Sigmoid colon (tissue), 7 donors: ENCODE measurements around the gene PAGR1. TPM values are rescaled to one million over a fixed set of nuclear protein-coding genes. Genes with fewer than 3 reads are reported as not detected.

ENCODE experiments used
- DNase-seq: peaks from one replicate; pipeline ENCODE4 v3.0.0-alpha.2; 2019
- H3K27ac ChIP-seq, 4 donors: fragments of 200-600 bp; sonication (generic); one replicate each; pipeline ENCODE4 v1.5.1; 2016 to 2019; ENCODE audit warnings: mild to moderate bottlenecking in 1 of 4
- H3K27me3 ChIP-seq, 3 donors: fragments of 200-600 bp; sonication (generic); one replicate each; pipeline ENCODE4 v1.5.1; 2019; ENCODE audit warnings: mild to moderate bottlenecking in 1 of 3
- H3K36me3 ChIP-seq, 4 donors: fragments of 200-600 bp; sonication (generic); one replicate each; pipeline ENCODE4 v1.5.1; 2016 to 2019
- H3K4me1 ChIP-seq, 4 donors: fragments of 200-600 bp; sonication (generic); one replicate each; pipeline ENCODE4 v1.5.1; 2017 to 2019
- H3K4me3 ChIP-seq, 4 donors: fragments of 200-600 bp; sonication (generic); one replicate each; pipeline ENCODE4 v1.5.1; 2017 to 2019; ENCODE audit warnings: mild to moderate bottlenecking in 2 of 4, moderate library complexity in 1 of 4
- H3K9me3 ChIP-seq, 4 donors: fragments of 200-600 bp in 3 of 4; sonication (generic) in 3 of 4; one replicate each; pipeline versions ENCODE4 v1.5.1 to v1.6.1; 2013 to 2019
- EP300 ChIP-seq, 4 donors: sonication (generic); formaldehyde crosslinking; IDR thresholded peaks; one replicate each; pipeline ENCODE4 v1.6.1; 2017; ENCODE audit warnings: antibody characterized with exemption in 4 of 4
- POLR2A ChIP-seq, 2 donors: fragments of 450-650 bp; IDR thresholded peaks; one replicate each; pipeline ENCODE4 v1.6.1; 2016; ENCODE audit warnings: antibody characterized with exemption in 2 of 2, mild to moderate bottlenecking in 2 of 2, moderate library complexity in 2 of 2
- POLR2AphosphoS5 ChIP-seq, 4 donors: sonication (generic); formaldehyde crosslinking; IDR thresholded peaks; one replicate each; pipeline ENCODE4 v1.6.1; 2017; ENCODE audit warnings: antibody characterized with exemption in 4 of 4
- WGBS, 2 donors: extraction: QIAGEN DNeasy Blood & Tissue Kit; methylation state at CpG; one replicate each; pipeline ENCODE4 v1.1.7; 2013; 5-methylcytosine and 5-hydroxymethylcytosine counted together
- intact Hi-C: fragments of 100-400 bp; cut with DNase I; formaldehyde crosslinking; loops from one replicate; pipeline ENCODE4 v1.15.1; 2023
- polyA plus RNA-seq, 3 donors: library from polyadenylated mRNA; stranded (reverse); fragments of 200-250 nt; gene quantifications; one replicate each; pipeline ENCODE4 v1.2.3, GENCODE V29; 2013
- total RNA-seq, 4 donors: library from RNA; depleted of rRNA; stranded (reverse); fragments of >200 nt; gene quantifications; one replicate each; pipeline ENCODE4 v1.1.0, GENCODE V29; 2016
- TF ChIP-seq, protein P1 (sequence below), 4 experiments: fragments of 450-650 bp in 3 of 4; fragments of 200-600 bp in 1 of 4; IDR thresholded peaks; one replicate each; pipeline ENCODE4 v1.5.1; 2016 to 2019; ENCODE audit warnings: antibody characterized with exemption in 4 of 4, mild to moderate bottlenecking in 3 of 4, moderate library complexity in 2 of 4
- donor health status: healthy with polysubstance abuse.
- donor health status: Bipolar disorder and iron deficiency.
- donor health status: healthy.

Gene PAGR1
- total and polyA plus RNA-seq, 7 donors = 18.5 to 36.6 (median 25.9) TPM

DNA sequence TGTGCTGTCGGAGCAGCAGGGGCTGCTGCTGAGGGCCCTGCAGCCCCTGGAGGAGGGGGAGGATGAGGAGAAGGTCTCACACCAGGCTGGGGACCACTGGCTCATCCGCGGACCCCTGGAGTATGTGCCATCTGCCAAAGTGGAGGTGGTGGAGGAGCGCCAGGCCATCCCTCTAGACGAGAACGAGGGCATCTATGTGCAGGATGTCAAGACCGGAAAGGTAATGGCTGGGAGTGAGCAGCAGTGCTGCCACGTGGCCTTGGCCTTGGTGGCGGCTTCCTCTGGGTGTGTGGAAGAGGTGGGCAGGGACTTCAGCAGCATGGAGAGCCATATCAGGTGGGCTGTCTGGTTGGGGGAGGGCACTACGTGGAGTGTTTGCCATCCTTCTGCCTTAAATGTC lies 24.3 kb downstream of the PAGR1 start:
- intact Hi-C loops = loop anchor here (10.0 kb wide), 1 partner anchor 55 kb away; no protein-coding TSS in a partner anchor
- no peaks in the 10 kb centered on the region for H3K9me3 ChIP-seq
- no peak overlapping the region for H3K4me3 ChIP-seq
- H3K27ac ChIP-seq = no peak overlapping the region
- no peaks in the 10 kb centered on the region for H3K27me3 ChIP-seq
- TF ChIP-seq EP300 (IDR thresholded peaks at IDR 0.05) (no peak), POLR2AphosphoS5 (IDR thresholded peaks at IDR 0.05) (no peak), POLR2A (IDR thresholded peaks at IDR 0.05) (no peak)
- TF ChIP-seq, protein P1, sequence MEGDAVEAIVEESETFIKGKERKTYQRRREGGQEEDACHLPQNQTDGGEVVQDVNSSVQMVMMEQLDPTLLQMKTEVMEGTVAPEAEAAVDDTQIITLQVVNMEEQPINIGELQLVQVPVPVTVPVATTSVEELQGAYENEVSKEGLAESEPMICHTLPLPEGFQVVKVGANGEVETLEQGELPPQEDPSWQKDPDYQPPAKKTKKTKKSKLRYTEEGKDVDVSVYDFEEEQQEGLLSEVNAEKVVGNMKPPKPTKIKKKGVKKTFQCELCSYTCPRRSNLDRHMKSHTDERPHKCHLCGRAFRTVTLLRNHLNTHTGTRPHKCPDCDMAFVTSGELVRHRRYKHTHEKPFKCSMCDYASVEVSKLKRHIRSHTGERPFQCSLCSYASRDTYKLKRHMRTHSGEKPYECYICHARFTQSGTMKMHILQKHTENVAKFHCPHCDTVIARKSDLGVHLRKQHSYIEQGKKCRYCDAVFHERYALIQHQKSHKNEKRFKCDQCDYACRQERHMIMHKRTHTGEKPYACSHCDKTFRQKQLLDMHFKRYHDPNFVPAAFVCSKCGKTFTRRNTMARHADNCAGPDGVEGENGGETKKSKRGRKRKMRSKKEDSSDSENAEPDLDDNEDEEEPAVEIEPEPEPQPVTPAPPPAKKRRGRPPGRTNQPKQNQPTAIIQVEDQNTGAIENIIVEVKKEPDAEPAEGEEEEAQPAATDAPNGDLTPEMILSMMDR (IDR thresholded peaks at IDR 0.05) = no peak
- no peaks in the 10 kb centered on the region for H3K4me1 ChIP-seq
- 85 to 91% methylated on average over 10 of the region's 10 CpGs for WGBS, 2 donors
- DNase-seq = no peak
- peaks cover 29 to 98% (median 53%) of the 10 kb centered on the region in 4 donors for H3K36me3 ChIP-seq

DNA sequence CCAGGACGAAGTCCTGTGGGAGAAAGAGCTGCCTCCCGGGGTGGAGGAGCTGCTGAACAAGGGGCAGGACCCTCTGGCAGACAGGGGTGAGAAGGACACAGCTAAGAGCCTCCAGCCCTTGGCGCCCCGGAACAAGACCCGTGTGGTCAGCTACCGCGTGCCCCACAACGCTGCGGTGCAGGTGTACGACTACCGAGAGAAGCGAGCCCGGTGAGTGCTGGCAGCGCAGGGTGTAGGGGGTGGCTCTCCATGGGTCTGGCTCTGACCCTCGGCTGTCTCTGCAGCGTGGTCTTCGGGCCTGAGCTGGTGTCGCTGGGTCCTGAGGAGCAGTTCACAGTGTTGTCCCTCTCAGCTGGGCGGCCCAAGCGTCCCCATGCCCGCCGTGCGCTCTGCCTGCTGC lies 25.7 kb downstream of the PAGR1 start:
- Histone ChIP-seq H3K27me3 (no peaks in the 10 kb centered on the region), H3K9me3 (no peaks in the 10 kb centered on the region), H3K36me3 (peaks cover 25 to 98% (median 57%) of the 10 kb centered on the region in 4 donors), H3K27ac (no peak overlapping the region), H3K4me1 (no peaks in the 10 kb centered on the region), H3K4me3 (no peak overlapping the region)
- intact Hi-C loops = loop anchor here (10.0 kb wide), 1 partner anchor 57 kb away; no protein-coding TSS in a partner anchor
- TF ChIP-seq POLR2A (IDR thresholded peaks at IDR 0.05) (no peak), EP300 (IDR thresholded peaks at IDR 0.05) (no peak)
- 94 to 95% methylated on average over 23 of the region's 23 CpGs for WGBS, 2 donors
- no peak for DNase-seq

DNA sequence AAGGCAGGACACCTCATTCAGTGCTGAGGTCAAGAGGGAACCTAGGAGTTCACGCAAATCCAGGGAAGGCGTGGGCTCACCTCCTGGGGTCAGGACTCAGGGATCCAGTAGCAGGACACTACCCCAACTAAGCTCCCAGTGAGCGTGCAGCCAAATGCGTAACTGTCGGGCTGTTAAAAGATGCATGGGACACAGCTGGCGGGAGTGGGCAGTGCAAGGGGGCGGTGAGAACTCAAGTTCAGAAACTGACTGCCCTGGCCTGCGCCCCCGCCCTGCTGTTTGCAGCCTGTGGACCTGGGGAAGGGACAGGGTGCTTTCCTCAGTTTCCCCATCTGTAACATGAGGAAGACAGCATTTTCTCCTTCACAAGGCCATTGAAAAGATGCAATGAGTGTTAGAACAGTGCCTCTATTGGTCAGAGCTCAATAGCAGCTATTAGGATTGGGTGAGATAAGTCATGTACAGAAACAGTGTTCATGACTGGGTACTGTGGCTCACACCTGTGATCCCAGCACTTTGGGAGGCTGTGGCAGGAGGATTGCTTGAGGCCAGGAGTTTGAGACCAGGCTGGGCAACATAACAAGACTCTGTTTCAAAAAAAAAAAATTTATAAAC lies 26.9 kb downstream of the PAGR1 start:
- peaks cover 25 to 98% (median 59%) of the 10 kb centered on the region in 4 donors for H3K36me3 ChIP-seq
- intact Hi-C loops = loop anchor here (10.0 kb wide), 1 partner anchor 58 kb away; no protein-coding TSS in a partner anchor

DNA sequence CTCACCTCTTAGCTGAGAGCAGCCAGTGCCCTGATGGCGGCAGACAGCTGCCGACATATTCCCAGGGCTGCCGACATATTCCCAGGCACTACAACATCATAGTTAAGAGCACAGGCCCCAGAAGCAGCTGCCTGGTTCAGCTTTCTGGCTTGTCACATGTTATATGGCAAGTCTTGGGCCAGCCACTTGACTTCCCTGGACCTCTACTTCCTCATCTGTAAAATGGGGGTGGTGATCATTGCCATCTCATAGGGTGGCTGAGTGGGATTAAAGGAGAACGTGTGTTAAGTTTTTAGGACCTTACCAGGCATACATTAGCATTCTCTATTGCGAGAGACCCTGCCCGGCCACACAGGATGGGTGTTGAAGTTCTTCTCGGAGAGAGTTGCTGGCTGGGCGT lies 28.0 kb downstream of the PAGR1 start:
- Histone ChIP-seq H3K9me3 (no peaks in the 10 kb centered on the region), H3K4me3 (no peak overlapping the region), H3K27ac (peak overlapping the region in 3 of 4 donors; percentile 40 to 62 (median 48)), H3K27me3 (no peaks in the 10 kb centered on the region), H3K36me3 (peaks cover 20 to 93% (median 56%) of the 10 kb centered on the region in 4 donors), H3K4me1 (peaks cover 0 to 5% (median 1%) of the 10 kb centered on the region in 4 donors)
- TF ChIP-seq POLR2AphosphoS5 (IDR thresholded peaks at IDR 0.05) (no peak), EP300 (IDR thresholded peaks at IDR 0.05) (no peak), POLR2A (IDR thresholded peaks at IDR 0.05) (no peak)
- TF ChIP-seq, protein P1 (IDR thresholded peaks at IDR 0.05) = no peak
- 95% methylated on average over 8 of the region's 8 CpGs for WGBS, 2 donors
- no peak for DNase-seq
- intact Hi-C loops = loop anchor here (10.0 kb wide), 1 partner anchor 59 kb away; no protein-coding TSS in a partner anchor

More for the DNA sequence above, 26.9 kb downstream of the PAGR1 start:
- Histone ChIP-seq H3K4me3 (no peak overlapping the region), H3K9me3 (no peaks in the 10 kb centered on the region), H3K4me1 (no peaks in the 10 kb centered on the region), H3K27me3 (no peaks in the 10 kb centered on the region), H3K27ac (no peak overlapping the region)
- DNase-seq = no peak
- WGBS, 2 donors = 96 to 97% methylated on average over 9 of the region's 9 CpGs
- no peak for TF ChIP-seq POLR2A (IDR thresholded peaks at IDR 0.05)
- TF ChIP-seq EP300 (IDR thresholded peaks at IDR 0.05) = no peak
- TF ChIP-seq, protein P1 (IDR thresholded peaks at IDR 0.05) = no peak
- no peak for TF ChIP-seq POLR2AphosphoS5 (IDR thresholded peaks at IDR 0.05)

DNA sequence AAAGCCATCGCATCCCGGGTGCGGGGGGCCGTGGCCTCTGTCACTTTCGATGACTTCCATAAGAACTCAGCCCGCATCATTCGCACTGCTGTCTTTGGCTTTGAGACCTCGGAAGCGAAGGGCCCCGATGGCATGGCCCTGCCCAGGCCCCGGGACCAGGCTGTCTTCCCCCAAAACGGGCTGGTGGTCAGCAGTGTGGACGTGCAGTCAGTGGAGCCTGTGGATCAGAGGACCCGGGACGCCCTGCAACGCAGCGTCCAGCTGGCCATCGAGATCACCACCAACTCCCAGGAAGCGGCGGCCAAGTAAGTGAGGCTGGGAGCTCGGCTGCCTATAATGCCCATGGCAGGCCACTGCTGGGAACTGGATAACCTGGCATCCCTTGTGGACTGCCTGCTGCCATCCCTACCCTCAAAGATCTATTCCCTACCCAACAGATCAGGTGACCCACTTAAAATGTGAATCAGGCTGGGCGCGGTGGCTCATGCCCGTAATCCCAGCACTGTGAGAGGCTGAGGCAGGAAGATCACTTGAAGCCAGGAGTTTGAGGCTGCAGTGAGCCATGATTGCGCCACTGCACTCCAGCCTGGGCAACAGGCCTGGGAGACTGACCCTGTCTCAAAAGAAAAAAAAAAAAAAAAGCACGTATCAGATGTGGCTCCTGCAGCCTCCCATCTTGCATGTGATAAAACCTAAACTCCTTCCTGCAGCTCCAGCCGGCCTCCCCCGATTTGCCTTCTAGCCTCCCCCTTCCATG lies 28.8 kb downstream of the PAGR1 start:
- H3K4me1 ChIP-seq = peaks cover 0 to 11% (median 1%) of the 10 kb centered on the region in 4 donors
- H3K36me3 ChIP-seq = peaks cover 18 to 85% (median 52%) of the 10 kb centered on the region in 4 donors
- intact Hi-C loops = loop anchor here (10.0 kb wide), 1 partner anchor 60 kb away; no protein-coding TSS in a partner anchor
- H3K27ac ChIP-seq = peak overlapping the region; percentile 39 to 62 (median 44)
- no peak overlapping the region for H3K4me3 ChIP-seq
- TF ChIP-seq POLR2AphosphoS5 (IDR thresholded peaks at IDR 0.05) (peak in 1 of 4 donors; percentile 7), EP300 (IDR thresholded peaks at IDR 0.05) (no peak)
- H3K27me3 ChIP-seq = no peaks in the 10 kb centered on the region
- H3K9me3 ChIP-seq = no peaks in the 10 kb centered on the region
- 92% methylated on average over 28 of the region's 28 CpGs for WGBS, 2 donors
- DNase-seq = peak; percentile 85
